H9 (cell line): ENCODE measurements around the gene FNIP1. TPM values are rescaled to one million over a fixed set of nuclear protein-coding genes. Genes with fewer than 3 reads are reported as not detected.

Source experiments
- DNase-seq: peaks from one replicate; pipeline ENCODE4 v3.0.0-alpha.2; 2017
- H2AFZ ChIP-seq: one replicate; pipeline ENCODE4 v1.6.1; 2013; ENCODE audit warnings: mild to moderate bottlenecking, low read length, control low read depth, moderate library complexity
- H2AK5ac ChIP-seq: 2 replicates; pipeline ENCODE4 v1.6.1; 2013; ENCODE audit warnings: low read length, control low read depth, mixed read lengths; ENCODE audit not compliant: insufficient read length
- H2BK120ac ChIP-seq: one replicate; pipeline ENCODE4 v1.6.1; 2013; ENCODE audit warnings: low read depth, mild to moderate bottlenecking, low read length, control low read depth, inconsistent platforms; ENCODE audit not compliant: poor library complexity, severe bottlenecking
- H2BK12ac ChIP-seq: 2 replicates; pipeline ENCODE4 v1.6.1; 2013; ENCODE audit warnings: low read length, control low read depth, mixed read lengths, low read depth; ENCODE audit not compliant: insufficient read length
- H2BK15ac ChIP-seq: 2 replicates; pipeline ENCODE4 v1.6.1; 2013; ENCODE audit warnings: low read depth, low read length, control low read depth
- H2BK20ac ChIP-seq: one replicate; pipeline ENCODE4 v1.6.1; 2013; ENCODE audit warnings: low read depth, mild to moderate bottlenecking, low read length, control low read depth, inconsistent platforms; ENCODE audit not compliant: poor library complexity, severe bottlenecking
- H2BK5ac ChIP-seq: 2 replicates; pipeline ENCODE4 v1.6.1; 2013; ENCODE audit warnings: low read length, control low read depth, mixed read lengths; ENCODE audit not compliant: insufficient read length
- H3K14ac ChIP-seq: 2 replicates; pipeline ENCODE4 v1.6.1; 2013; ENCODE audit warnings: low read length, control low read depth; ENCODE audit not compliant: insufficient read depth
- H3K18ac ChIP-seq: 2 replicates; pipeline ENCODE4 v1.6.1; 2013; ENCODE audit warnings: low read depth, mild to moderate bottlenecking, mixed read lengths, low read length, control low read depth; ENCODE audit not compliant: insufficient read length
- H3K23ac ChIP-seq: 2 replicates; pipeline ENCODE4 v1.6.1; 2013; ENCODE audit warnings: low read length, control low read depth, mixed read lengths, low read depth; ENCODE audit not compliant: insufficient read length
- H3K23me2 ChIP-seq: 2 replicates; pipeline ENCODE4 v1.6.1; 2013; ENCODE audit warnings: low read depth, mild to moderate bottlenecking, mixed read lengths, low read length, control low read depth; ENCODE audit not compliant: insufficient read length, poor library complexity, severe bottlenecking
- H3K27ac ChIP-seq: 2 replicates; pipeline ENCODE4 v1.5.1; 2013; ENCODE audit warnings: low read length, control low read depth, mixed read lengths, low read depth; ENCODE audit not compliant: insufficient read length
- H3K27me3 ChIP-seq: 2 replicates; pipeline ENCODE4 v1.6.1; 2013; ENCODE audit warnings: low read length, control low read depth, inconsistent platforms; ENCODE audit not compliant: insufficient read depth
- H3K4ac ChIP-seq: 2 replicates; pipeline ENCODE4 v1.6.1; 2013; ENCODE audit warnings: low read depth, mild to moderate bottlenecking, control low read depth, inconsistent platforms, low read length, moderate library complexity
- H3K4me1 ChIP-seq: 2 replicates; pipeline ENCODE4 v1.6.1; 2013; ENCODE audit warnings: low read length, control low read depth, inconsistent platforms; ENCODE audit not compliant: insufficient read depth
- H3K4me2 ChIP-seq: 2 replicates; pipeline ENCODE4 v1.6.1; 2013; ENCODE audit warnings: low read length, control low read depth, mixed read lengths; ENCODE audit not compliant: insufficient read length, insufficient read depth
- H3K56ac ChIP-seq: 2 replicates; pipeline ENCODE4 v1.6.1; 2013; ENCODE audit warnings: low read depth, mild to moderate bottlenecking, mixed read lengths, low read length, control low read depth; ENCODE audit not compliant: insufficient read length
- H3K79me1 ChIP-seq: 2 replicates; pipeline ENCODE4 v1.6.1; 2013; ENCODE audit warnings: low read depth, mild to moderate bottlenecking, moderate library complexity, low read length, control low read depth, inconsistent platforms; ENCODE audit not compliant: insufficient read depth, poor library complexity, severe bottlenecking
- H3K79me2 ChIP-seq: 2 replicates; pipeline ENCODE4 v1.6.1; 2013; ENCODE audit warnings: low read length, control low read depth, inconsistent platforms; ENCODE audit not compliant: insufficient read depth
- H3K9ac ChIP-seq: 2 replicates; pipeline ENCODE4 v1.6.1; 2013; ENCODE audit warnings: low read length, control low read depth, mixed read lengths; ENCODE audit not compliant: insufficient read length; ENCODE audit errors: extremely low read depth
- H3K9me3 ChIP-seq: one replicate; pipeline ENCODE4 v1.6.1; 2013; ENCODE audit warnings: low read depth, low read length, inconsistent platforms; ENCODE audit not compliant: control insufficient read depth
- H3T11ph ChIP-seq: one replicate; pipeline ENCODE4 v1.6.1; 2013; ENCODE audit warnings: mild to moderate bottlenecking, low read length, control low read depth, inconsistent platforms
- H4K20me1 ChIP-seq: one replicate; pipeline ENCODE4 v1.6.1; 2013; ENCODE audit not compliant: control insufficient read depth, insufficient read length, insufficient read depth
- H4K5ac ChIP-seq: 2 replicates; pipeline ENCODE4 v1.6.1; 2013; ENCODE audit warnings: low read depth, mild to moderate bottlenecking, mixed read lengths, low read length, control low read depth; ENCODE audit not compliant: insufficient read length
- H4K8ac ChIP-seq: replicated peaks from 2 replicates; pipeline ENCODE4 v1.6.1; 2013; ENCODE audit warnings: low read length, control low read depth, mixed read lengths, low read depth; ENCODE audit not compliant: insufficient read length
- H4K91ac ChIP-seq: 2 replicates; pipeline ENCODE4 v1.6.1; 2013; ENCODE audit warnings: low read depth, mild to moderate bottlenecking, moderate library complexity, mixed read lengths, low read length, control low read depth; ENCODE audit not compliant: insufficient read length
- H3K27ac Mint-ChIP-seq, 3 experiments: 2 replicates in 2 of 3; 3 replicates in 1 of 3; pipeline ENCODE4 v1.8.0; 2020 to 2021; ENCODE audit warnings: mixed read lengths in 3 of 3, mild to moderate bottlenecking in 1 of 3, moderate library complexity in 1 of 3
- H3K27me3 Mint-ChIP-seq: 2 replicates; pipeline ENCODE4 v1.8.0; 2021; ENCODE audit warnings: low read depth, mild to moderate bottlenecking, moderate library complexity, mixed read lengths
- H3K36me3 Mint-ChIP-seq, 3 experiments: 2 replicates in 2 of 3; 3 replicates in 1 of 3; pipeline ENCODE4 v1.8.0; 2020 to 2021; ENCODE audit warnings: low read depth in 3 of 3, mixed read lengths in 3 of 3; ENCODE audit not compliant: insufficient read depth in 1 of 3
- H3K4me1 Mint-ChIP-seq, 2 experiments: 2 replicates each; pipeline ENCODE4 v1.8.0; 2020; ENCODE audit warnings: mixed read lengths in 2 of 2
- H3K4me3 Mint-ChIP-seq, 2 experiments: 2 replicates in 1 of 2; 3 replicates in 1 of 2; pipeline ENCODE4 v1.8.0; 2020 to 2021; ENCODE audit warnings: mild to moderate bottlenecking in 2 of 2, mixed read lengths in 2 of 2, moderate library complexity in 1 of 2
- H3K9me3 Mint-ChIP-seq, 2 experiments: 2 replicates in 1 of 2; 3 replicates in 1 of 2; pipeline ENCODE4 v1.8.0; 2020; ENCODE audit warnings: mild to moderate bottlenecking in 2 of 2, mixed read lengths in 2 of 2, moderate library complexity in 1 of 2
- CTCF ChIP-seq: fragments of 200-600 bp; sonication (generic); conservative IDR thresholded peaks from 3 replicates; pipeline ENCODE4 v1.8.0; 2021; ENCODE audit warnings: antibody characterized with exemption, mild to moderate bottlenecking
- WGBS: extraction: QIAGEN DNeasy Blood & Tissue Kit; methylation state at CpG from one replicate; pipeline ENCODE4 v1.1.7; 2013; ENCODE audit warnings: missing lambda C conversion rate, low lambda C conversion rate, mixed read lengths; ENCODE audit not compliant: insufficient read length; ENCODE audit errors: extremely low coverage; 5-methylcytosine and 5-hydroxymethylcytosine counted together
- total RNA-seq: library from RNA; stranded (reverse); gene quantifications from 2 replicates; pipeline ENCODE4 v1.2.1, GENCODE V29; 2021

The FNIP1 gene
- total RNA-seq, 1 experiment from 2014 or later = 13.4 TPM

- Histone ChIP-seq H3K18ac (no peak overlapping the region), H2AK5ac (no peak overlapping the region), H2BK120ac (no peak overlapping the region), H3T11ph (no peak overlapping the region), H4K8ac (no peak overlapping the region), H3K27ac (no peak overlapping the region), H2BK5ac (no peak overlapping the region), H4K91ac (no peak overlapping the region), H4K20me1 (no peaks in the 10 kb centered on the region), H3K79me2 (peaks cover 6% of the 10 kb centered on the region; the same call in 1 of the 2 replicates), H3K9me3 (no peaks in the 10 kb centered on the region), H3K9ac (no peak overlapping the region), H3K79me1 (peaks cover 14% of the 10 kb centered on the region), H2AFZ (no peak overlapping the region), H4K5ac (no peak overlapping the region), H3K23ac (no peak overlapping the region), H3K56ac (no peak overlapping the region), H3K23me2 (no peaks in the 10 kb centered on the region), H2BK20ac (no peak overlapping the region), H3K4me2 (no peak overlapping the region), H3K4me1 (no peaks in the 10 kb centered on the region), H3K4ac (no peak overlapping the region), H3K27me3 (no peaks in the 10 kb centered on the region), H2BK15ac (no peak overlapping the region), H3K14ac (no peak overlapping the region), H2BK12ac (no peak overlapping the region)
- Mint-ChIP-seq H3K36me3 (peaks cover 0 to 4% (median 0%) of the 10 kb centered on the region in 3 experiments; a peak in 1 of 7 replicates), H3K27me3 (no peaks in the 10 kb centered on the region), H3K4me3 (no peak overlapping the region), H3K4me1 (peaks cover 0 to 6% of the 10 kb centered on the region in 2 experiments; a peak in 2 of 4 replicates), H3K27ac (no peak overlapping the region), H3K9me3 (no peaks in the 10 kb centered on the region)
- no CpG with 5 or more reads among the region's 3 CpGs for WGBS
- DNase-seq = no peak
- TF ChIP-seq CTCF = no peak
Measured at GRCh38 chr5:131789765-131790164, 7.1 kb downstream of the FNIP1 start.
